Natural killer cell (primary cell): ENCODE data around the gene GRK1. TPM values are rescaled to one million over a fixed set of nuclear protein-coding genes. Genes with fewer than 3 reads are reported as not detected.

Experiments used
- ATAC-seq, 3 donors: fragments of 150-1000 bp in 2 of 3; fragments of 200-7000 bp in 1 of 3; cut with Tn5 transposase; 1 replicate in 1 of 3; 2 replicates in 2 of 3; pipeline ENCODE4 v1.10.0; 2021; ENCODE audit warnings: mild to moderate bottlenecking in 2 of 3, moderate library complexity in 2 of 3
- DNase-seq, 2 donors: peaks; one replicate each; pipeline versions ENCODE4 v3.0.0 to v3.0.0-alpha.2; 2013 to 2021; ENCODE audit warnings: mixed read lengths in 1 of 2
- H3K27ac ChIP-seq: one replicate; pipeline ENCODE4 v1.5.1; 2013; ENCODE audit warnings: mild to moderate bottlenecking, low read length
- H3K27me3 ChIP-seq: one replicate; pipeline ENCODE4 v1.6.1; 2013; ENCODE audit warnings: low read length; ENCODE audit not compliant: control insufficient read depth, insufficient read depth
- H3K36me3 ChIP-seq: one replicate; pipeline ENCODE4 v1.6.1; 2013; ENCODE audit warnings: low read length; ENCODE audit not compliant: control insufficient read depth, insufficient read depth
- H3K4me1 ChIP-seq: one replicate; pipeline ENCODE4 v1.6.1; 2013; ENCODE audit warnings: low read length; ENCODE audit not compliant: control insufficient read depth, insufficient read depth
- H3K4me3 ChIP-seq: one replicate; pipeline ENCODE4 v1.5.1; 2013; ENCODE audit warnings: low read length
- H3K9me3 ChIP-seq: one replicate; pipeline ENCODE4 v1.6.1; 2013; ENCODE audit warnings: low read length; ENCODE audit not compliant: control insufficient read depth, insufficient read depth
- H3K27ac Mint-ChIP-seq, 2 donors: one replicate each; pipeline ENCODE4 v1.8.0; 2022; ENCODE audit warnings: mild to moderate bottlenecking in 2 of 2, mixed read lengths in 2 of 2, moderate library complexity in 1 of 2
- H3K27me3 Mint-ChIP-seq, 2 donors: one replicate each; pipeline ENCODE4 v1.8.0; 2022; ENCODE audit warnings: low read depth in 2 of 2, mixed read lengths in 2 of 2
- H3K36me3 Mint-ChIP-seq: one replicate; pipeline ENCODE4 v1.8.0; 2022; ENCODE audit warnings: mixed read lengths
- H3K4me1 Mint-ChIP-seq, 2 donors: one replicate each; pipeline ENCODE4 v1.8.0; 2022; ENCODE audit warnings: mixed read lengths in 2 of 2
- H3K4me3 Mint-ChIP-seq: one replicate; pipeline ENCODE4 v1.8.0; 2022; ENCODE audit warnings: mild to moderate bottlenecking, moderate library complexity, mixed read lengths
- H3K9me3 Mint-ChIP-seq, 2 donors: one replicate each; pipeline ENCODE4 v1.8.0; 2022; ENCODE audit warnings: mixed read lengths in 2 of 2
- WGBS: methylation state at CpG from one replicate; pipeline ENCODE4 v1.1.7; 2013; ENCODE audit warnings: missing lambda C conversion rate; ENCODE audit not compliant: insufficient coverage; 5-methylcytosine and 5-hydroxymethylcytosine counted together
- intact Hi-C: fragments of 100-400 bp; cut with micrococcal nuclease; formaldehyde crosslinking; loops from one replicate; pipeline ENCODE4 v1.14.2; 2022
- total RNA-seq, 4 donors: library from RNA; stranded (reverse); fragments of 120-200 nt in 1 of 4; gene quantifications; one replicate each; pipeline versions ENCODE4 v1.2.3 to v1.2.4, GENCODE V29; 2013 to 2022
- TF ChIP-seq, protein P1 (sequence below): fragments of 200-600 bp; IDR thresholded peaks from one replicate; pipeline ENCODE4 v1.8.0; 2022; ENCODE audit warnings: antibody characterized with exemption

Gene GRK1
- total RNA-seq, 3 donors from 2014 or later (not counting 1 experiment from before 2014, with no cell fraction given) = not detected

DNA sequence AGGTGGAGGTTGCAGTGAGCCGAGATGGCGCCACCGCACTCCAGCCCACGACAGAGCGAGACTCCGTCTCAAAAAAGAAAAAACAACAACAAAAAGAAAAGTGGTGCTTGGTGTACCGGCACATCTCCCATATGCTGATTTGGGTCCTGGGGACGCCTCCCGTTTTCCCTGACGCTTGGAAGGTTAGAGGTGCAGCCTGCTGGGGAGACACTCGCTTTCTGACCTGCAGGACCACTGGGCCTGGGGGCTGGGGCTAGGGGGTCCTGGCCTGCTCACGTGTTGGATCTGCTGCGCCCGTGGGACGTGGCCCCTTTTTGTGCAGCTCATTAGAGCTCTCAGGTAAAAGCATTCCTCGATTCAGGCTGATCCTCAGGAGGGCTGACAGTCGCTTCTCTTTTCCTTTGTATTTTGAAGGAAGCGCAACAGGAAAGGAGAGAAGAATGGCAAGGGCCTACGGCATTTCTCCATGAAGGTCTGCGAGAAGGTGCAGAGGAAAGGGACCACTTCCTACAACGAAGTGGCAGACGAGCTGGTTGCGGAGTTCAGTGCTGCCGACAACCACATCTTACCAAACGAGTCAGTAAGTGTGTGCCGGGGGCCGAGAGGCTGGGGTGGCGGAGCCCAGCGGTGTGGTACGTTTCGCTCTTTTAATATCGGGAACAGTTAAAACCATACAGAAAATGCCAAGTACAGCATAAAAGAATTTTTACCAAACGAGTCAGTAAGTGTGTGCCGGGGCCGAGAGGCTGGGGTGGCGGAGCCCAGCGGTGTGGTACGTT is 34.1 kb upstream of the GRK1 start:
- ATAC-seq = no peak
- H3K9me3 Mint-ChIP-seq = no peaks in the 10 kb centered on the region

DNA sequence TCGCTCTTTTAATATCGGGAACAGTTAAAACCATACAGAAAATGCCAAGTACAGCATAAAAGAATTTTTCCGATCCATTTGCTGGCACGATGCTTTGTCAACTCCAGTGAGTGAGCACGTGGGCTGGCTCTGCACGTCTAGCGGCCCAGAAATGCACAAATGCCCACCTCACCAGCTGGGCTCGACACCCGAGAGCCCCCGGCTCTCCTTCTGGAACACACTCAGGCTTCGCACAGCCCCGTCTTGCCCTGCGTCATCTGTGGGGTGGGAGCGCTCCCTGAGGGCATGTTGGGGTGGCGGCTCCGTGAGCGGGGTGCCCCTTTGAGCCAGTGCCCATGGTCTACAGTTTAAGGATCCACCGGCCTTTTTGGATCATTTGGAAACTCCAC is 33.5 kb upstream of the GRK1 start:
- no peak for DNase-seq
- WGBS = 98% methylated on average over 18 of the region's 18 CpGs

More for the DNA sequence above, 34.1 kb upstream of the GRK1 start:
- H3K9me3 ChIP-seq = no peaks in the 10 kb centered on the region
- no peak overlapping the region for H3K27ac ChIP-seq
- Mint-ChIP-seq H3K4me3 (no peak overlapping the region), H3K27ac (no peak overlapping the region), H3K27me3 (no peaks in the 10 kb centered on the region), H3K36me3 (no peaks in the 10 kb centered on the region), H3K4me1 (peaks cover 0 to 13% of the 10 kb centered on the region in 2 donors)
- 97% methylated on average over 38 of the region's 38 CpGs for WGBS
- no peaks in the 10 kb centered on the region for H3K4me1 ChIP-seq
- no peak overlapping the region for H3K4me3 ChIP-seq
- no peaks in the 10 kb centered on the region for H3K27me3 ChIP-seq
- DNase-seq = no peak
- intact Hi-C loops = no loop called here
- TF ChIP-seq, protein P1, sequence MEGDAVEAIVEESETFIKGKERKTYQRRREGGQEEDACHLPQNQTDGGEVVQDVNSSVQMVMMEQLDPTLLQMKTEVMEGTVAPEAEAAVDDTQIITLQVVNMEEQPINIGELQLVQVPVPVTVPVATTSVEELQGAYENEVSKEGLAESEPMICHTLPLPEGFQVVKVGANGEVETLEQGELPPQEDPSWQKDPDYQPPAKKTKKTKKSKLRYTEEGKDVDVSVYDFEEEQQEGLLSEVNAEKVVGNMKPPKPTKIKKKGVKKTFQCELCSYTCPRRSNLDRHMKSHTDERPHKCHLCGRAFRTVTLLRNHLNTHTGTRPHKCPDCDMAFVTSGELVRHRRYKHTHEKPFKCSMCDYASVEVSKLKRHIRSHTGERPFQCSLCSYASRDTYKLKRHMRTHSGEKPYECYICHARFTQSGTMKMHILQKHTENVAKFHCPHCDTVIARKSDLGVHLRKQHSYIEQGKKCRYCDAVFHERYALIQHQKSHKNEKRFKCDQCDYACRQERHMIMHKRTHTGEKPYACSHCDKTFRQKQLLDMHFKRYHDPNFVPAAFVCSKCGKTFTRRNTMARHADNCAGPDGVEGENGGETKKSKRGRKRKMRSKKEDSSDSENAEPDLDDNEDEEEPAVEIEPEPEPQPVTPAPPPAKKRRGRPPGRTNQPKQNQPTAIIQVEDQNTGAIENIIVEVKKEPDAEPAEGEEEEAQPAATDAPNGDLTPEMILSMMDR = no peak
- peaks cover 27% of the 10 kb centered on the region for H3K36me3 ChIP-seq

DNA sequence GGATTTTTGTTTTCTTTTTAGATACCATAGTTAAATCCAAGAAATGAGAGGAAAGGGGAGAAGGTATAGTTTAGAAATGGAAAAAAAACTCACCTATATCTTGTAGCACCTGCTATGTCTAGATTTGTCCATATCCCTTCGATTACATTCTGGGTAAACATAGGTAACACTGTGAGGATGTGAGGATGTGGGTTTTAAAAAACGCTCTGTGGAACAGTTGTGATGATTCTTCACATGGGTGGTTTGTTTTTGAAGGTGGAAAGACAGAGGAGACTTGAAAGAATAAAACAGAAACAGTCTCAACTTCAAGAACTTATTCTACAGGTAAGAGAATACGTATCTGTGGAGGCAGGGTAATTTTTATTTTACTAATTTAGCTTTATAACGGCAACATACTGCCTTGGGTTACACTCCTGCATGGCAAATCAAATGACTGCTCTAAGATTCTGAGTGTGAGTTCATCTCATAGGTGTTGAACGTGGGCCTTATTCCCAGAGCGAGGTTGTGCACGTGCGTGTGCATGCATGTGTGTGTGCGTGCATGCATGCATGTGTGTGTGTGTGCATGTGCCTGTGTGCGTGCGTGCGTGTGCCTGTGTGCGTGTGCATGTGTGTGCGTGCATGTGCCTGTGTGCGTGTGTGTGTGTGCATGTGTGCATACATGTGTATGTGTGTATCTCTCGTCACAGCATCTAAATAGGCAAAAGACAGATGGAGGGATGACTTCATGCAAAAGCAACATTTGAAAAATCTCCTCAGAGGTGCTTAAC is 32.6 kb upstream of the GRK1 start:
- Histone ChIP-seq H3K36me3 (peaks cover 33% of the 10 kb centered on the region), H3K27me3 (no peaks in the 10 kb centered on the region), H3K27ac (no peak overlapping the region), H3K9me3 (no peaks in the 10 kb centered on the region), H3K4me3 (no peak overlapping the region), H3K4me1 (no peaks in the 10 kb centered on the region)
- Mint-ChIP-seq H3K27ac (no peak overlapping the region), H3K36me3 (no peaks in the 10 kb centered on the region), H3K9me3 (no peaks in the 10 kb centered on the region), H3K4me1 (peaks cover 0 to 2% of the 10 kb centered on the region in 2 donors), H3K4me3 (no peak overlapping the region), H3K27me3 (no peaks in the 10 kb centered on the region)
- TF ChIP-seq, protein P1 = no peak
- ATAC-seq (no peak), DNase-seq (peak in 1 of 2 donors; percentile 54)
- 92% methylated on average over 15 of the region's 16 CpGs for WGBS
- intact Hi-C loops = no loop called here

More for the DNA sequence above, 33.5 kb upstream of the GRK1 start:
- no peak for ATAC-seq
- Histone ChIP-seq H3K27ac (no peak overlapping the region), H3K4me1 (no peaks in the 10 kb centered on the region), H3K9me3 (no peaks in the 10 kb centered on the region), H3K4me3 (no peak overlapping the region), H3K27me3 (no peaks in the 10 kb centered on the region), H3K36me3 (peaks cover 33% of the 10 kb centered on the region)
- TF ChIP-seq, protein P1 = no peak
- intact Hi-C loops = no loop called here
- Mint-ChIP-seq H3K27me3 (no peaks in the 10 kb centered on the region), H3K27ac (no peak overlapping the region), H3K4me1 (peaks cover 0 to 12% of the 10 kb centered on the region in 2 donors), H3K9me3 (no peaks in the 10 kb centered on the region), H3K4me3 (no peak overlapping the region), H3K36me3 (no peaks in the 10 kb centered on the region)
